Stimulated activated CD8-positive, alpha-beta memory T cell treated with anti-CD3 and anti-CD28 coated beads, Interleukin-12 subunit alpha, Interleukin-12 subunit beta, amount 100 ng/mL, for 24 hours (primary cell): ENCODE results near the gene PRKCH.
"Not testable (repeated sequence)": the region's sequence is repeated elsewhere in the genome, so short reads cannot be mapped to it uniquely, and the experiment has no call there.

Source experiments
- DNase-seq: peaks from one replicate; pipeline ENCODE4 v3.0.0-alpha.2; 2020; ENCODE audit errors: extremely low read depth

Gene PRKCH

DNA sequence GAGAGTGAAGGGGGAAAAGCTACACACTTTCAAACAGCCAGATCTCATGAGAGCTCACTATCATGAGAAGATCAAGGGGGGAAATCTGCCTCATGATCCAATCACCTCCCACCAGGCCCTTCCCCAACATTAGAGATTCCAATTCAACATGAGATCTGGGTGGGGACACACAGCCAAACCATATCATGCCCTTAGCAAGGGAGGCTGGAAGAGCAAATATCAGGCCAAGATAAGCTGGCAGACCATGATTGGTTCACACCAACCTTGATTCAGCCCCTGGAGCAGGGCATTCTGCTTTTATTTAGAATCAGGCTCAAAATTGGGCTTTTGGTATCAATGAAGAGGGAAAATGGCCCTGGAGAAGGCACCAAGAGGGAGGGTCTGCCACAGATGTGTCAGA is 137.4 kb downstream of the PRKCH start:
- DNase-seq: no peak

DNA sequence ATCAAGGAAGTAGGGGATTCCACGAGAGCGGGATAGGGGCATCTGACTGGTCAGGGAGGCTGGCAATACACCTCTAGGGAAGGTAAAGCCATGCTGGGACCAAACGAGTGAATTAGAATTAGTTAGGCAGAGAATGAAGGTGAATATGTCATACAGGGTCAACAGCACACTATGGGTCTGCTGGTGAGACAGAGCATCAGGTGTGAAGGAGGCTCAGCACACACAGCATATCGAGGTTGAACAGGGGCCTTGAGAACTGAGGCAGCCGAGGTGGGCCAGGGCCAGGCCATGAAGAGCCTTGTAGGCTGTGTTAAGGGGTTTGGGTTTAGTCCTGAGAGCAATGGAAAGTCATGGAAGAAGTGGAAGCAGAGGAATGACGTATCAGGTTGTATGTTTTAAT is 137.8 kb downstream of the PRKCH start:
- no peak for DNase-seq

DNA sequence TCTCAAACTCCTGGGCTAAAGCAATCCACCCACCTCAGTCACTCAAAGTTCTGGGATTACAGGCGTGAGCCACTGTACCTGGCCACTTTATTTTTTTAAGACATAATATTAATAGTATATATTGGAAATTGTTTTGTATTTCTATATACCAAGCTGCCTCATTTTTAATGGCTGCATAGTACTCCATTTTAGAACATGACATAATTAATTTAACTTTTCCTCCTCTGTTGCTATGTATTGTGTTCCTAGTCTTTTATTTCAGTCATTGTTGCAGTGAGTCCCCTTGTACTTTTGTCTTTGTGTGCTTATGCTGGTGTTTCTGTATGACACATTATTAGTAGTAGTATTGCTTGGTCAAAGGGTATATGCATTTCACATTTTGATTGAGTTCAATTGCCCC is 138.7 kb downstream of the PRKCH start:
- no peak for DNase-seq

DNA sequence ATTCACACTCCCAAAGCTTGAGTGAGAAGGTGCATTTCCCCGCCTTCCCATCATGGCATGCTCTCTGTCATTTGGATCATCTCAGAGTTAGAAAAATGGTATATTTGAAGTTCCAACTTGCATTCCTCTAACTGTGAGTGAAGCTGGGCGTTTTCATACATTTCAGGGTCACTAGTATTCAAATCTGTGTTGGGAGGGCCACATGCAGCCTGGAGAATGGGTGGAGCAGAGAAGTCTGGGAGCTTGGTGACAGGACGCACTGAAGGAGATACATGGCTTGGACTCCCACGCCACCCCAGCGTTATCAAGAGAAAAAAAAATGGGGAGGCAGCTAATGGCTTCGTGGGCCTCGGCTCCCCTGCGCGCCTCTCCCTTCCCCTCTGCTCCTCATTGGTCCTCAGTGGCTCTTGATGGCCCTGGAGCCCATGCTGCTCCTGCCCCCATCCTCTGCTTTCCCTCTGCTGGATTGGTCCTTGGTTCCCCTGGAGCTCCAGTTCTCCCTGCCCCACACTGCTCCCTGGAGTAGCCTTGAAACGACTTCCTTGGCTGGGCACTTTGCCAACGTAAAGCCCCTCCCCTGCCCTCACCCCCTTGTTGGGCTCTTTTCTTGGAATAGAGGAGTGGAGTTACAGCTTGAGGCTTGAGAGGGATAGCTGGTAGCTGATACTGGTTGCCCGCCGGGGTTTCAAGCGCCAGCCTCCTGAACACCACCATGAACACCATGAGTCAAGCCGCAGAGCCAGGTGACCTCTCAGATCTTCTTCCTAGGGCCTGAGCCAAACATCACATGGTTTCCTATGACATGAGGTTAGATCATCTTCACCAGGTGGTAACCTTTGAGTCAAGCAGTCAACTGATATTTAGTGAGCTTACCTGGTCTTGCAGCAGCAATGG is 139.6 kb downstream of the PRKCH start:
- no peak for DNase-seq

DNA sequence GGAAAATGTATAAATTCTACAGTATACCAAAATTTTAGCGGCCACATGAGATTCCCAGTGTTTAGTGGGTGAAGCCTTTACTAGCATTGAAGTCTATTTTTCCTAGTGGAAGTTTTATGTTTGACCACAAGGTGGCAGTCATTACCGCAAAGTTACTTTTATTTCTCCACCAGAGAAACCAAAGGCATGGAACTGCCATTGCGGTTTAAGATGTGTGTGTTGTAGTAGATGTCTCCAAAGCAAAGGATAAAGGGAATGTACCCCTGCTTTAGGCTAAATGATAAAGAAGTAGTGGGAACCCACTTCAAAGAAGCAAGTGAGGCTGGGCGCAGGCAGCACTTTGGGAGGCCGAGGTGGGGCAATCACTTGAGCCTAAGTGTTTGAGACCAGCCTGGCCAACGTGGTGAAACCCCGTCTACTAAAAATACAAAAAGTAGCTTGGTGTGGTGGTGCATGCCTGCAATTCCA is 140.5 kb downstream of the PRKCH start:
- DNase-seq: no peak

DNA sequence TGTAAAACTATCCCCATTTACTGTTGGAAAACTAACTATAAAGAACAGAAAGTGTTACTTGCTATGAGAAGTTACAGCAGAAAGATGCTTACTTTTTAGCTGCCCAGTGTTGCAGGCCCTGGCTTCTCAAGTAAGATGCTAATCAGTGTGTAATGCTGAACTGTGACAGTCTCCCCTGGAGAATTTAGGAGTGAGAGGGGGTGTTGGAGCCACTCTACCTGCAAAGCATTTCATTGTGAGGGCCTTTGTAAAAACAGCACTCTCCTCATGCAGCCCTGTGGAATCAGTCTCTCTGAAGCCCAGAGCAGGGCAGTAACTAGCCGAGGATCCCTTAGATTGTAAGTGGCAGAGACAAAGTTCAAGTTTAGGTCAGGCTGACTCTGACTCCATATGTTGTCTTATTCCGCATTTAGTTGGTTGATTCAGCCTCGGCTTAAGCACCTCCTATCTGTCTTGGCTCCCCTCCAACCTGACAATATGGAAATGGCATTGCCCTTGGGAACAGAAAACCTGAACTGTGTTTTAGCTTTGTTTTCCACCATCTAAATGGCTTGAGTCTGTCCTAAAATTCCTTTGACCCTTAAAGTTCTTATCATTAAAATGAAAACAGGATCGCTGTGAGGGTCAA is 141.3 kb downstream of the PRKCH start:
- no peak for DNase-seq

DNA sequence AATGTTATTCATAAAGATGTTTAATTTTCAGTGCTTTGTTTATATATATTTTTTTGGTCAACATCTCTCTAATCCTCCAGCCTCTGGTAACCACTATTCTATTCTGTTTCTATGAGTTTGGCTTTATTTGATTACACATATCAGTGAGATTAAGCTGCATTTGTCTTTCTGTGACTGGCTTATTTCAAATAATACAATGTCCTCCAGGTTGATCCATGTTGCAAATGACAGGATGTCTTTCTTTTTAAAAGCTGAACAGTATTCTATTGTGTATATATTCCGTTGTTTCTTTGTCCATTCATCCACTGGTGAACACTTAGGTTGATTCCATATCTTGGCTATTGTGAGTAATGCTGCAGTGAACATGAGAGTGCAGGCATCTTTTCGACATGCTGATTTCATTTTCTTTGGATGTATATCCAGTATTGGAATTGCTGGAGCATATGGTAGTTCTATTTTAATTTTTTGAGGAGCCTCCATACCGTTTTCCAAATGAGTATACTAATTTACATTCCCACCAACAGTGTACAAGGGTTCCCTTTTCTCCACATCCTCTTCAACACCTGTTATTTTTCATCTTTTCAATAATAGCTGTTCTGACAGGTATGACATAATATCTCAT is 142.4 kb downstream of the PRKCH start:
- DNase-seq: no peak

DNA sequence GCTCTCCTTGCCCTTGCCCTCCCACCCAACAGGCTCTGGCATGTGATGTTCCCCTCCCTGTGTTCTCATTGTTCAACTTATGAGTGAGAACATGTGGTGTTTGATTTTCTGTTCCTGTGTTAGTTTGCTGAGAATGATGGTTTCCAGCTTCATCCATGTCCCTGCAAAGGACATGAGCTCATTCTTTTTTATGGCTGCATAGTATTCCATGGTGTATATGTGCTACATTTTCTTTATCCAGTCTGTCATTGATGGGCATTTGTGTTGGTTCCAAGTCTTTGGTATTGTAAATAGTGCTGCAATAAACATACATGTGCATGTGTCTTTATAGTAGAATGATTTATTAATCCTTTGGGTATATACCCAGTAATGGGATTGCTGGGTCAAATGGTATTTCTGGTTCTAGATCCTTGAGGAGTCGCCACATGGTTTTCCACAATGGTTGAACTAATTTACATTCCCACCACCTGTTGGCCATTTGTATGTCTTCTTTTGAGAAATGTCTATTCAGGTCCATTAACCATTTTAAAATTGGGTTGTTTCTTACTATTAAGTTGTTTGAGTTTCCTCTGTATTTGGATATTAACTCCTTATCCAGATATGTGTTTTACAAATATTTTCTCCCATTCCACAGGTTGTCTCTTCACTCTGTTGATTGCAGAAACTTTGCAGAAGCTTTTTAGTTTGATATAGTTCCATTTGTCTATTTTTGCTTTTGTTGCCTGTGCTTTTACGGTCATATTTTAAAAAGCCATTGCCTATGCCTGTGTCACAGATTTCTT is 143.4 kb downstream of the PRKCH start:
- not testable (repeated sequence) for DNase-seq

DNA sequence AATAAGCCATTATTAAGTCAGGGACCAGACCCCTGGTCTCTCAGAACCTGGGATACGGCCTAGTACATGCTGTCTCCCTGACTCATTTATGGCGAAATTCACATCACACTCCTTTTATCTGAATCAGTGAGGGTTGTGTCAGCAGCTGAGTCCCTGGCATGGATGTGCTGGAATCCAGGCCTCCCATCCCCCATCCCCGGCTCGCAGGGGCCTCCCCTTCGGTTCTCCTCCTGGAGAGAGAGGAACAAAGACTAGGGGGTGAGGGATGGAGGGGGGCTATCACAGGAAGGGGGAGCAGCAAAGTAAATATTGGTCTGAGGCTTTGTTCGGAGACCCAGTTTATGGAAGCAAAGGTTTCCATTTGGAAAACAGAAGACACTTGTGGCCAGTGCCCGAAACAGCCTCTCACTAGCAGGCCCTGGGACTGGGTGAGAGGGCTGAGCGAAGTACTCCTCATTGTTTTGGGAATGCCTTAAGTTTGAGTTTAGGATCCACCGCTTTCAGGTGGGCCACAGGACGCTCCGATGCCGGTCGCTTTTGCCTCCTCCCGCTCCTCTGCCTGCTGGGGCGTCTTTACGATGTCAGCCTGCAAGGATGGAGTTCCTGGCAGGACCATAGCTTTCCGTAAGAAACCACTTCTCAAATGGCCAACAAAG is 145.0 kb downstream of the PRKCH start:
- no peak for DNase-seq

DNA sequence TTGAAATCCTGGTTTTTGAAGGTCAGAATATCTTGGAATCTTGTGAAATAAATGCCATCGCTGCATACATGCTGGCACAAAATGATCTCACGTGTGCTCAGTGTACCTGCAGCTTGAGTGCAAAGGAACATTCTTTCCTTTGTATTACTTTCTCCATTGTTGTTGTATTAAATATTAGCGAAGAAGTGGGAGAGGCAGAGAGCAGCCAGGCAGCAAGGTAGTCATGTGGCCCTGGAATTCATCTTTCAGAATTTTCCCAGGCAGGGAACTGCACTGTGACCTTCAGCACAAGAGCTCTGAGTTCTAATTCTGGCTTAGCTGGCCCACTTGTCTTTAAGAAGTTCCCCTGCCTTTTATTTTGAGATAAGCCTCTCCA is 145.5 kb downstream of the PRKCH start:
- no peak for DNase-seq

DNA sequence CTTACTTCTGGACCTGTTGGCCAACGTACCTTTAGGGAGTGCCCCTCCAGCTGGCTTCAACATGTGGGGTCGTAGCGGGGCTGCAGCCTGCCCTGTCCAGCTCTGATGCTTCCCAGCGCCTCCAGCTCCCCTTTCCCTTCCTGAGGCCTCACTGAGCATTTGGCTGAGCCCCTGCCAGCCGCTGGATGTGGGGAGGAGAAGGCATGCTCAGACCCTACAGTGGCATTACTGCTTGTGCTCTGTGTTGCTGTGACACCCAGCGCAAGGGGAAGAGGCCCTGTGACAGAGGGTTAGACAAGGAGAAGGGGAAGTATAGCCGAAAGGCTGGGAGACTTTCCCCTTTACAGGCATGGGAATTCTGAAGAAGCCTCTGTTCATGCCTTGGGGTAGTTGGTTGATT is 145.9 kb downstream of the PRKCH start:
- DNase-seq: no peak

DNA sequence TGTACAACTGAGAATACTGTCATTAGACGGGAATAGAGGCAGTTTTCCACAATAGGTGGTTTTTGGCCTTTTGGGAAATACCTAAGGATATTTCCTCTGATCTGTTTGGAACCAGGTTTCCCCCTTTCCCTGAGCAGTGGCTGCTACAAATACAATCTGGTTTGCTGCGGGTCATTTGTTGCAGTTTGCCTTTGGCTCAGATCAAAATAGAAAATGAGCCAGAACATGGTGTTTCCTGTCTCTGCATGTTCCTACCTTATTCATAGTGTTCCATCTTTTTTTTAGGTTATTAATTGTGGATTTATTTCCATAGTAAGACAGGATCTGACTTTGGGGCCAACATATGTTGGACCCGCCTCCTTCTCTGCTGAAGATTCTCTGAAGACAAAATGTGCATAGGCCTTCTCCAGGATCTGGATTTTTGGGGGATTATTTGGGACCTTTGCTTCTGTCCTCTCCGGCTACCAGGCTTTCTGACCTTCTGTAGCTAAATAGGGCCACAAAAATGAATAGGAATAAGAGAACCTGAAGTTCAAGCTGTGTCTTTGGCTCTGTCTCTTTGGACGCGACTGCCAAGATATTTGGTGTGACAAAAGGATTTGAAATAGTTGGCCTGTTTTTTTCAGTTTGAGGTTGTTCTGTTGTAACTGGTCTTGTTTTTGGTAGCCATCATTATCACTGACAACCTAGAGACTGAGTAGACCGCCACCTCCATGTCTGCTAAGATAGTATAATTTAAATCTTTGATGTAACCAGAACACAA is 146.9 kb downstream of the PRKCH start:
- DNase-seq: no peak

DNA sequence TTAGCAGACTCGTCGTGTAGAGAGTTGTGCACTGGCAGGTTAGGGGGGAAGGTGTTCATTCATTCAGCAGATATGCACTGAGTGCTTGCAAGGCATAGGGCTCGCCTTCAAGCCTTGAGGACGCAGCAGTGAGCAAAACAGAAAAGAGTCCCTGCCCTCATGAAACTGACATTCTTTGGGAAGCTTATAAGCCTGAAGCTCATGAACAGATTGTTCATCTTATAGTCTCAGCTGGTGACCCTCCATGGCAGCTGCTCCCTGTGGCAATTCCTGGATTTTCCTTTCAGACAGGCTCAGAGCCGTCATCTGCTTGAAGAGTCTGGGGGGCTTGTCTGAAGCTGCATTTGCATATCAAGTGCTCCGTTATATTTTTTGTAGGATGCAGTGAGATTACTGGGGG is 148.4 kb downstream of the PRKCH start:
- no peak for DNase-seq

DNA sequence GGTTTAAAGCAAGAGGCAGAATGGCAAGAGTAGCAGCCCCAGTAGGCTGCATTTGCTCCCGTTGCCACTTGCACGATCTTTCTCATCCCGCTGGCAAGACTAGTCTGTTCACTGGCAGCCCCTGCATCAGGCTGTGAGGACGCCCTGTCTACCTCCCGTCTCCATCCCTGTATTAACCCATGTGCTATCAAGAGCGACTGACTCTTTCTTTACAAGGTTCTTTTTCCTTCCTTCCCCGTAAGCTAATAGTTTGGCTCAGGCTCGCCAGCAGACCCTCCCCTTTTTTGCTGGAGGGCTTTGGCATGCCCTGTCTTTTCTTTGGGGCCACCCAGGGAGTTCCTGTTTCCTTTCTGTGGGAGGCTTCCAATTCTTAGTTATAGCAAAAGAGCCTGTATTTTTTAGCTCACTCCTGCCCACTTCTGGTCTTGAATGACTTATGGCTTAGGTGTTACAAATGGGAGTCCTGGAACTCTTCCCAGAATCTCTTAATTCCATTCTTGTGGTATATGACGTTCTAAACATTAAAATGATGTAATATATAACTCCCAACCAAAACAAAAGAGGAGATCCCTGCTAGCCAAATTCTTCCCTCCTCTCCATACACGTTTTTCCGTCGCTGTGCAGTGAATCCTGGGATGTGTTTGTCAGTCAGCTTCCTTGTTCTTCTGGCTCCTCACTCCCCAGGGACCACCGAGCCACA is 149.0 kb downstream of the PRKCH start:
- no peak for DNase-seq

DNA sequence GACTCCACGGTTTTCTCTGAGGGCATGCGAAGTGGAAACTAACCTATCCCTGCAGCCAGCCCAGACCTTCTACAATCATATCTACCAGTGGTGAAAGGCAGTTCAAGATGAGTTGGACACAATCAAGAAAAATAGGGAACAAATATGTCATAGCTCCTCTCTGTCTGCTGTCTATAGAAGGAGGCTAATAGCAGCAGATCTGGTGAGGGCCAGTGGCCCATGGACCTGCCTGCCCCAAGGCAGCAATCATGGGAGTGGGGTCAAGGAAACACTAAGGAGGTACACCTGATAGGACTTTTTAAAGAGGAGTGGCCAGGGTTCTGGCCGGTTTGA is 149.5 kb downstream of the PRKCH start:
- DNase-seq: no peak

DNA sequence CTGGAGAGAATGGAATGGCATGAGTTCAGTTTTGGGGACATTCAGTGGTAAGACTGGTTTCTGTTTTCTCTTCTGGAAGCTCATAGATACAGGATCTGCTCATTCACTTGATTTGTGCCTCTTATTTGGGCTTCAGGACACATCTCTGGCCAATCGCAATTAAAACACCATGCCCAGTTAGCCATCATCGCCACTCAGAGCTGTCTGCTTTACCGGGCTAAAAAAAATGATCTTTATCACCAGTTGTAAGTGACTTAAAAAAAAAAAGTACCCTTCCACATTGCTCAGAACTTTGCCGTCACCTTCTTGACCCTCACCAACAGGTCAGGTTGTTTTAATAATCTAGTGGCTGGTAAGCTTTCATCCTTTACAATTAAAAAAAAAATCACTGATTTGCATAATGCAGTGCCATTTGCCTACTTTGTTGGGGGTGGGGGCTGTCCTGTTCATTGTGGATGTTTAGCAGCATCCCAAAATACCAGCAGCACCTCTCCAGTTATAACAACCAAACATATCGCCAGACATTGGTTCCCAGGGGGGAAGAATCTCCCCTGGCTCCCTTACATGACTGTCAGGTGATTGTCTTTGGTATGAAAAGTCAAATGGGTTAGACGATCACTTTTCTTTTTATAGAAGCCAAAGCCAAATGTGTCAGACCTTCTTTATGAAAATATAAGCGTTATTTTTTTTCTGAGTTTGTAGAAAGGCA is 150.1 kb downstream of the PRKCH start:
- no peak for DNase-seq

DNA sequence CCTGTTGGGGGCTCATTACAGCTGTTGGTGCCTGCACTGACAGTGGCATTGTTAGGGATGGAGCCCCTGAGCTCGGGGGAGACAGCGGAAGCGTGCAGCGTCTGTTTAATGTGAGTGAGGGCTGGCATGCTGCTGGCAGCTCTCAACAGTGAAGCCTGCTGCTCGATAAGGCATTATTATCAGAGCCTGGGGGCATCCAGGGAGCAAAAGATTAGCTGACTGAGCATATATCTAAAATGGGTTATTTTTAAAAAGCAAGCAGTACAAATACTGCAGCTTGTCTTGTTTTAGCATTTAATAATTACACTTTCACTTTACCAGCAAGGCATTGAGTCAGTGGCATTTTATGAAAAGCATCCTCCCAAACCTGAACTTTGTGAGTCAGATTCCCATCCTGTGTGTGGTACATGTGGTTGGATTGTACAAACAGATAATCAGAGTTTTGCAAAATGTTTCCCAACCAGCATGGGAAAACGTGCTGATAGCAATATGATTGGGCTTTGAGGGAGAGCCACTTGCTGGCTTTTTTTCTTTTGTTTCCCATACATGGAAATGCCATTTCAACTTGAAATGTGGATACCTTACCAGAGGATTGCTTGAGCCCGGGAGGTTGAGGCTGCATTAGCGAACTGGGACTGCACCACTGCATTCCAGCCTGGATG is 150.8 kb downstream of the PRKCH start:
- DNase-seq: no peak

DNA sequence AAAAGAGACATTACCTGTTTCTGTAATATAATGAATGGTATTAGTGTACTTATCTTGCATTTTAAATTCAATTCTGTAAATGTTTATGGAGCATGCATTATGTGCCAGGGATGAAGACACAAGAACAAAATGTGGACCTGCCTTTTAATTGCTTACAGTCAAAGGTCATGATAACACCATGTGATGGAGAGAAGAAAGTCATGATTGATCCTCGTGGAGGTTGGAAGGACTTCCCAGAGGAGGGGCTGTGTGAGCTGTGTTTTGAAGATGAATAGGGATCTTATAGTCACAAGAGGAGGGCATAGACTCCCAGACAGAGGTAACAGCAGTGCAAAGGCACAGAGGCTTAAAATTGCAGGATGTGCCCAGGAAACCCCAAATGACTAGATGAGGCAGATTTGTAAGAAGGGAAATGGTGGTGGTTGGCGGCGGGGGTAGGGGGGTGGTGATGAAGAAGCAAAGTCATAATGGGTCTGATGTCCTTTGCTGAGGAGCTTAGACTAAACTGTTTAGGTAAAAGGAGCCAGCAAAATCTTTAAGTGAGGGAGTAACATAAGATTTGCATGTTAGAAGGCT is 151.5 kb downstream of the PRKCH start:
- peak; percentile 58 for DNase-seq

DNA sequence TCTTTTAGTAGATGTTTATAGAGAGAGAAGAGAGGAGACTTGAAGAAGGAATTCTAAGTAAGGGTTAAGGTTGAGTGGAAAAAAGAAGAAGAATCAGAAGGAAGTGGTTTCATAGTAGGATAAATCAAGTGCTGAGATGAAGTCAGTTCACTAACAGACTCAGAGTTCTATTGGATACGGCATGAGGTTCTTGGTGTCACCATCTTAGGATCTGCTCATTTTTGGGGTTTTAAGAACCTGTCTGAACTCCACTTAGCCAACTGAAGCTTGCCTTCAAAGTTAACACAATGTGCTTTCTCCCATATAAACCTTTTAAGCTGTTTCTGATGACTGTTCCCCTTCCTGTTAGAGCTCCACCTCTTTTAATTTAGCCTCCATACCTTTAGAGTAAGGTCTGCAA is 152.6 kb downstream of the PRKCH start:
- DNase-seq: no peak
